SK-N-SH (cell line): ENCODE results near the gene ADGRL3. TPM values are rescaled to one million over a fixed set of nuclear protein-coding genes. Genes with fewer than 3 reads are reported as not detected.

Experiments
- CTCF ChIA-PET: fragments of 300-600, 350-600 bp; formaldehyde crosslinking; extraction: SDS; loops from one replicate; lab custom pipeline; 2021; lab: Yijun Ruan, JAX
- POLR2A ChIA-PET: fragments of 350-600 bp; sonication (Branson Sonifier 250); formaldehyde crosslinking; extraction: SDS; loops from one replicate; lab custom pipeline; 2020; ENCODE audit warnings: antibody characterized with exemption, inconsistent platforms; lab: Yijun Ruan, JAX
- DNase-seq: peaks from one replicate; pipeline ENCODE4 v3.0.0; 2012
- H2AFZ ChIP-seq: fragments of 200-600 bp; sonication (generic); 2 replicates; pipeline ENCODE4 v1.8.1; 2016; ENCODE audit warnings: antibody characterized with exemption, mild to moderate bottlenecking, low read depth
- H3F3A ChIP-seq: fragments of 200-600 bp; sonication (generic); replicated peaks from 2 replicates; pipeline ENCODE3; 2016; ENCODE audit warnings: antibody characterized with exemption, mild to moderate bottlenecking; ENCODE audit not compliant: insufficient read depth
- H3K27ac ChIP-seq, 2 experiments: fragments of 200-500 bp in 1 of 2; fragments of 200-600 bp in 1 of 2; sonication (Bioruptor generic) in 1 of 2; sonication (generic), shearing (Covaris generic) in 1 of 2; 2 replicates each; pipeline versions ENCODE4 v1.5.1 to v1.6.1; 2014 to 2016; ENCODE audit warnings: low read depth in 2 of 2, inconsistent platforms in 1 of 2, low read length in 1 of 2, mild to moderate bottlenecking in 1 of 2, mixed read lengths in 1 of 2
- H3K27me3 ChIP-seq: fragments of 200-600 bp; sonication (generic), shearing (Covaris generic); 2 replicates; pipeline ENCODE4 v1.6.1; 2016; ENCODE audit warnings: mixed run types; ENCODE audit not compliant: insufficient read depth
- H3K36me3 ChIP-seq, 2 experiments: fragments of 200-500 bp in 1 of 2; fragments of 200-600 bp in 1 of 2; sonication (Bioruptor generic) in 1 of 2; sonication (generic) in 1 of 2; replicated peaks in 1 of 2; 2 replicates each; pipeline versions ENCODE3 to v1.5.1; 2014 to 2016; ENCODE audit warnings: low read length in 1 of 2, mild to moderate bottlenecking in 1 of 2; ENCODE audit not compliant: insufficient read depth in 2 of 2, control insufficient read depth in 1 of 2
- H3K4me1 ChIP-seq, 2 experiments: fragments of 200-500 bp in 1 of 2; fragments of 200-600 bp in 1 of 2; sonication (Bioruptor generic) in 1 of 2; sonication (generic), shearing (Covaris generic) in 1 of 2; 2 replicates each; pipeline versions ENCODE4 v1.5.1 to v1.6.1; 2014 to 2016; ENCODE audit warnings: low read depth in 1 of 2, low read length in 1 of 2, mixed run types in 1 of 2; ENCODE audit not compliant: insufficient read depth in 2 of 2, control insufficient read depth in 1 of 2
- H3K4me2 ChIP-seq: fragments of 200-600 bp; sonication (generic), shearing (Covaris generic); 2 replicates; pipeline ENCODE4 v1.6.1; 2017; ENCODE audit warnings: mixed run types
- H3K4me3 ChIP-seq, 2 experiments: fragments of 200-500 bp in 1 of 2; fragments of 200-600 bp in 1 of 2; sonication (Bioruptor generic) in 1 of 2; sonication (generic), shearing (Covaris generic) in 1 of 2; 2 replicates each; pipeline versions ENCODE4 v1.5.1 to v1.8.1; 2014 to 2016; ENCODE audit warnings: low read depth in 2 of 2, inconsistent platforms in 1 of 2, low read length in 1 of 2, mild to moderate bottlenecking in 1 of 2, mixed read lengths in 1 of 2, moderate library complexity in 1 of 2
- H3K79me2 ChIP-seq: fragments of 200-600 bp; sonication (generic); 2 replicates; pipeline ENCODE4 v1.8.1; 2017; ENCODE audit warnings: mild to moderate bottlenecking; ENCODE audit not compliant: insufficient read depth
- H3K9ac ChIP-seq: fragments of 200-600 bp; sonication (generic); 2 replicates; pipeline ENCODE4 v1.6.1; 2017; ENCODE audit warnings: mixed run types
- H3K9me2 ChIP-seq: fragments of 200-600 bp; sonication (generic); 2 replicates; pipeline ENCODE4 v1.6.1; 2017; ENCODE audit warnings: mixed run types
- H3K9me3 ChIP-seq: fragments of 200-600 bp; sonication (generic); 2 replicates; pipeline ENCODE4 v1.6.1; 2017; ENCODE audit warnings: mixed run types, mild to moderate bottlenecking, moderate library complexity
- H4K20me1 ChIP-seq: fragments of 200-600 bp; sonication (generic); 2 replicates; pipeline ENCODE4 v1.6.1; 2017; ENCODE audit warnings: mild to moderate bottlenecking, mixed run types; ENCODE audit not compliant: insufficient read depth
- CTCF ChIP-seq: fragments of 200-600 bp; sonication (generic); IDR thresholded peaks from 2 replicates; pipeline ENCODE4 v1.6.1; 2017; ENCODE audit warnings: antibody characterized with exemption, mild to moderate bottlenecking, moderate library complexity
- ELF1 ChIP-seq: IDR thresholded peaks from 2 replicates; pipeline ENCODE4 v1.4.0; 2012
- EZH2phosphoT487 ChIP-seq: fragments of 200-600 bp; sonication (generic); IDR thresholded peaks from 2 replicates; pipeline ENCODE4 v1.6.1; 2017; ENCODE audit warnings: low read depth, mixed run types, mild to moderate bottlenecking, antibody characterized with exemption, moderate library complexity, borderline replicate concordance
- FOXJ3 ChIP-seq: sonication (generic); formaldehyde crosslinking; IDR thresholded peaks from 2 replicates; pipeline ENCODE4 v1.5.1; 2020; ENCODE audit warnings: mild to moderate bottlenecking, missing genetic modification reagents
- FOXM1 ChIP-seq: IDR thresholded peaks from 2 replicates; pipeline ENCODE4 v1.4.0; 2012; ENCODE audit warnings: low read depth, mild to moderate bottlenecking
- GATA2 ChIP-seq: sonication (generic); formaldehyde crosslinking; IDR thresholded peaks from 2 replicates; pipeline ENCODE4 v1.5.0; 2020; ENCODE audit warnings: mild to moderate bottlenecking, missing genetic modification reagents
- JUND ChIP-seq: IDR thresholded peaks from 2 replicates; pipeline ENCODE4 v1.4.0; 2012
- NRF1 ChIP-seq: IDR thresholded peaks from 2 replicates; pipeline ENCODE4 v1.6.1; 2012; ENCODE audit warnings: low read depth, mild to moderate bottlenecking, low read length
- PBX3 ChIP-seq: IDR thresholded peaks from 2 replicates; pipeline ENCODE4; 2012
- RCOR1 ChIP-seq: fragments of 150-350 bp; IDR thresholded peaks from 2 replicates; pipeline ENCODE4 v1.6.1; 2017; ENCODE audit warnings: antibody characterized with exemption, low read length
- RXRA ChIP-seq: IDR thresholded peaks from 2 replicates; pipeline ENCODE4 v1.4.0; 2012; ENCODE audit warnings: low read depth, mild to moderate bottlenecking, borderline replicate concordance
- SIN3A ChIP-seq: IDR thresholded peaks from 2 replicates; pipeline ENCODE4 v1.6.1; 2012; ENCODE audit warnings: low read depth, mild to moderate bottlenecking, low read length, moderate library complexity, borderline replicate concordance
- TCF12 ChIP-seq: IDR thresholded peaks from 2 replicates; pipeline ENCODE4 v1.4.0; 2012
- USF2 ChIP-seq: fragments of 150-350 bp; IDR thresholded peaks from 2 replicates; pipeline ENCODE4 v1.6.1; 2017; ENCODE audit warnings: antibody characterized with exemption, low read length, low read depth, borderline replicate concordance
- YY1 ChIP-seq: IDR thresholded peaks from 2 replicates; pipeline ENCODE4 v1.4.0; 2012; ENCODE audit warnings: low read depth, mild to moderate bottlenecking
- WGBS: methylation state at CpG from one replicate; pipeline ENCODE4 v1.1.6; 2017; ENCODE audit warnings: low lambda C conversion rate; 5-methylcytosine and 5-hydroxymethylcytosine counted together
- polyA plus RNA-seq, 3 experiments: library from polyadenylated mRNA; depleted of rRNA; stranded (reverse); fragments of >200 nt; gene quantifications; 2 replicates each; pipeline ENCODE4 v1.2.3, GENCODE V29; 2012
- TF ChIP-seq, protein P1 (sequence below): IDR thresholded peaks from 2 replicates; pipeline ENCODE4 v1.6.1; 2012; ENCODE audit warnings: mild to moderate bottlenecking, low read depth, low read length, moderate library complexity
- TF ChIP-seq, protein P2 (sequence below): IDR thresholded peaks from 2 replicates; pipeline ENCODE4 v1.4.0; 2012; ENCODE audit warnings: low read depth

Gene ADGRL3
- polyA plus RNA-seq, 1 of the 3 experiments (the other 2 are of a cell fraction), result 0.03 TPM

DNA sequence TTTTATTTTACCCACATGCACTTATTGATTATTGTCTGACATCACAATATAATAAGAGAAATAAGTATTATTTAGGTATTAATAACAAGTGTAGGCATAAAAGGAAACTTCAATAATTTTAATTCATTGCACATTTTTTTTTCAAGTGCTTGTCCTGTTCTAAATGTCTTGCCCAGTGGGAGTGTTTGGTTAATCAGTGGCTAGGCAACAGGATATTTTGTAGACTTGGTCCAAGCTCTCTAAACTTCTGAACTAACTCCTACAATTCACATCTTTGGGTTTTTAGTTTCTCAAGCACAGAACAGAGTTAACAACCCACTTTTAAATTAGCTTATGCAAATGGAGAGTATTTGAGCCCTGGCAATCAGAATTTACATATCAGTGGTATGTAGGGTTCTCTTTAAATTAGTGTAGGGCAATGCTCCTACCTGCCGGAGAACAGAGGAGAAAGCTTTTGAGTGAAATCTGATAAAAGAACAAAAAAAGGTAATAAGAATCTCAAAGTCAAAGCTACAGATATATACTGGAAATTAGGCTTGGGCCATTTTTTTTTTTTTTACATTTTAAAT lies 353.5 kb downstream of the ADGRL3 start:
- WGBS, result 84% methylated on average over 1 of the region's 1 CpG
- Histone ChIP-seq H3K27ac (no peak overlapping the region), H3K27me3 (no peaks in the 10 kb centered on the region), H2AFZ (no peak overlapping the region), H3K36me3 (no peaks in the 10 kb centered on the region), H3K9me3 (no peaks in the 10 kb centered on the region), H3K4me2 (no peak overlapping the region), H3K79me2 (no peaks in the 10 kb centered on the region), H3F3A (no peaks in the 10 kb centered on the region), H3K4me3 (no peak overlapping the region), H3K9ac (no peak overlapping the region), H4K20me1 (no peaks in the 10 kb centered on the region), H3K9me2 (no peaks in the 10 kb centered on the region), H3K4me1 (no peaks in the 10 kb centered on the region)
- no peak for TF ChIP-seq JUND
- no peak for TF ChIP-seq SIN3A
- TF ChIP-seq USF2, result no peak
- TF ChIP-seq ELF1, result no peak
- no peak for TF ChIP-seq YY1
- no peak for TF ChIP-seq NRF1
- TF ChIP-seq GATA2 (CRISPR knock-in tag), result no peak
- TF ChIP-seq FOXJ3, result no peak
- TF ChIP-seq EZH2phosphoT487, result no peak
- TF ChIP-seq, protein P1, sequence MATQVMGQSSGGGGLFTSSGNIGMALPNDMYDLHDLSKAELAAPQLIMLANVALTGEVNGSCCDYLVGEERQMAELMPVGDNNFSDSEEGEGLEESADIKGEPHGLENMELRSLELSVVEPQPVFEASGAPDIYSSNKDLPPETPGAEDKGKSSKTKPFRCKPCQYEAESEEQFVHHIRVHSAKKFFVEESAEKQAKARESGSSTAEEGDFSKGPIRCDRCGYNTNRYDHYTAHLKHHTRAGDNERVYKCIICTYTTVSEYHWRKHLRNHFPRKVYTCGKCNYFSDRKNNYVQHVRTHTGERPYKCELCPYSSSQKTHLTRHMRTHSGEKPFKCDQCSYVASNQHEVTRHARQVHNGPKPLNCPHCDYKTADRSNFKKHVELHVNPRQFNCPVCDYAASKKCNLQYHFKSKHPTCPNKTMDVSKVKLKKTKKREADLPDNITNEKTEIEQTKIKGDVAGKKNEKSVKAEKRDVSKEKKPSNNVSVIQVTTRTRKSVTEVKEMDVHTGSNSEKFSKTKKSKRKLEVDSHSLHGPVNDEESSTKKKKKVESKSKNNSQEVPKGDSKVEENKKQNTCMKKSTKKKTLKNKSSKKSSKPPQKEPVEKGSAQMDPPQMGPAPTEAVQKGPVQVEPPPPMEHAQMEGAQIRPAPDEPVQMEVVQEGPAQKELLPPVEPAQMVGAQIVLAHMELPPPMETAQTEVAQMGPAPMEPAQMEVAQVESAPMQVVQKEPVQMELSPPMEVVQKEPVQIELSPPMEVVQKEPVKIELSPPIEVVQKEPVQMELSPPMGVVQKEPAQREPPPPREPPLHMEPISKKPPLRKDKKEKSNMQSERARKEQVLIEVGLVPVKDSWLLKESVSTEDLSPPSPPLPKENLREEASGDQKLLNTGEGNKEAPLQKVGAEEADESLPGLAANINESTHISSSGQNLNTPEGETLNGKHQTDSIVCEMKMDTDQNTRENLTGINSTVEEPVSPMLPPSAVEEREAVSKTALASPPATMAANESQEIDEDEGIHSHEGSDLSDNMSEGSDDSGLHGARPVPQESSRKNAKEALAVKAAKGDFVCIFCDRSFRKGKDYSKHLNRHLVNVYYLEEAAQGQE, result no peak
- TF ChIP-seq PBX3, result no peak
- no peak for TF ChIP-seq TCF12
- TF ChIP-seq RXRA, result no peak
- TF ChIP-seq RCOR1, result no peak
- TF ChIP-seq FOXM1, result no peak
- TF ChIP-seq, protein P2, sequence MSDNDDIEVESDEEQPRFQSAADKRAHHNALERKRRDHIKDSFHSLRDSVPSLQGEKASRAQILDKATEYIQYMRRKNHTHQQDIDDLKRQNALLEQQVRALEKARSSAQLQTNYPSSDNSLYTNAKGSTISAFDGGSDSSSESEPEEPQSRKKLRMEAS, result no peak
- TF ChIP-seq CTCF, result no peak
- ChIA-PET CTCF (interaction anchor here (0.7 to 0.9 kb wide), 2 partner anchors 129 to 308 kb away, joined by 3 read pairs; no protein-coding TSS in a partner anchor), POLR2A (no interaction called here)
- DNase-seq, result no peak
